Measurements from ENCODE around the gene NELFB. TPM values are rescaled to one million over a fixed set of nuclear protein-coding genes. Genes with fewer than 3 reads are reported as not detected.

The NELFB gene
- polyA plus RNA-seq, 1 donor from 2014 or later, result 64.7 TPM

GRCh38 chr9:137225699-137226331 is 29.3 kb upstream of the NELFB start:
- TF ChIP-seq CTCF (IDR thresholded peaks at IDR 0.05; ENCODE audit: poor library complexity, severe bottlenecking) (no peak), TAF1 (IDR thresholded peaks at IDR 0.05; ENCODE audit: low read depth) (no peak), SMC3 (conservative IDR thresholded peaks at IDR 0.05; ENCODE audit: poor library complexity) (no peak), REST (IDR thresholded peaks at IDR 0.05; ENCODE audit: borderline replicate concordance) (no peak), POLR2AphosphoS5 (IDR thresholded peaks at IDR 0.05) (no peak), MXI1 (conservative IDR thresholded peaks at IDR 0.05; ENCODE audit: poor library complexity, severe bottlenecking) (no peak), EP300 (conservative IDR thresholded peaks at IDR 0.05; ENCODE audit: poor library complexity, severe bottlenecking) (no peak), RAD21 (conservative IDR thresholded peaks at IDR 0.05) (no peak), EZH2 (IDR thresholded peaks at IDR 0.05; ENCODE audit: borderline replicate concordance, insufficient read depth, low read length, poor library complexity, severe bottlenecking) (no peak)
- H3F3A ChIP-seq (ENCODE audit: insufficient read depth, low read length, poor library complexity, severe bottlenecking), result no peaks in the 10 kb centered on the region
- H3K9me2 ChIP-seq (ENCODE audit: insufficient read depth, low read length), result no peaks in the 10 kb centered on the region
- no peak overlapping the region for H3K4me3 ChIP-seq (ENCODE audit: low read length)
- no peak overlapping the region for H3K4me2 ChIP-seq (ENCODE audit: low read length)
- no peaks in the 10 kb centered on the region for H3K36me3 ChIP-seq (ENCODE audit: insufficient read depth, low read length)
- H3K27me3 ChIP-seq (ENCODE audit: insufficient read depth, low read depth, low read length), result no peaks in the 10 kb centered on the region
- no peak overlapping the region for H2AFZ ChIP-seq (ENCODE audit: low read depth, low read length)
- H3K9me3 ChIP-seq (ENCODE audit: low read length), result no peaks in the 10 kb centered on the region
- H3K79me2 ChIP-seq (replicated peaks; ENCODE audit: insufficient read depth, low read length), result no peaks in the 10 kb centered on the region
- H3K27ac ChIP-seq (ENCODE audit: low read length), result no peak overlapping the region
- H3K9ac ChIP-seq (ENCODE audit: low read length), result no peak overlapping the region
- H4K20me1 ChIP-seq (ENCODE audit: insufficient read depth), result no peaks in the 10 kb centered on the region

GRCh38 chr9:137226338-137227053 is 28.6 kb upstream of the NELFB start:
- Histone ChIP-seq H3K4me3 (ENCODE audit: low read length) (no peak overlapping the region), H3K4me2 (ENCODE audit: low read length) (no peak overlapping the region), H3K27me3 (ENCODE audit: insufficient read depth, low read depth, low read length) (no peaks in the 10 kb centered on the region), H3K36me3 (ENCODE audit: insufficient read depth, low read length) (no peaks in the 10 kb centered on the region), H4K20me1 (ENCODE audit: insufficient read depth) (no peaks in the 10 kb centered on the region), H3F3A (ENCODE audit: insufficient read depth, low read length, poor library complexity, severe bottlenecking) (no peaks in the 10 kb centered on the region), H3K9me2 (ENCODE audit: insufficient read depth, low read length) (no peaks in the 10 kb centered on the region), H3K27ac (ENCODE audit: low read length) (no peak overlapping the region), H2AFZ (ENCODE audit: low read depth, low read length) (no peak overlapping the region), H3K9me3 (ENCODE audit: low read length) (no peaks in the 10 kb centered on the region), H3K79me2 (replicated peaks; ENCODE audit: insufficient read depth, low read length) (no peaks in the 10 kb centered on the region), H3K9ac (ENCODE audit: low read length) (no peak overlapping the region)
- no peak for TF ChIP-seq RAD21 (conservative IDR thresholded peaks at IDR 0.05)
- TF ChIP-seq CTCF (IDR thresholded peaks at IDR 0.05; ENCODE audit: poor library complexity, severe bottlenecking), result no peak
- TF ChIP-seq REST (IDR thresholded peaks at IDR 0.05; ENCODE audit: borderline replicate concordance), result no peak
- TF ChIP-seq POLR2AphosphoS5 (IDR thresholded peaks at IDR 0.05), result no peak
- no peak for TF ChIP-seq EZH2 (IDR thresholded peaks at IDR 0.05; ENCODE audit: borderline replicate concordance, insufficient read depth, low read length, poor library complexity, severe bottlenecking)
- TF ChIP-seq EP300 (conservative IDR thresholded peaks at IDR 0.05; ENCODE audit: poor library complexity, severe bottlenecking), result no peak
- no peak for TF ChIP-seq SMC3 (conservative IDR thresholded peaks at IDR 0.05; ENCODE audit: poor library complexity)
- TF ChIP-seq TAF1 (IDR thresholded peaks at IDR 0.05; ENCODE audit: low read depth), result no peak
- no peak for TF ChIP-seq MXI1 (conservative IDR thresholded peaks at IDR 0.05; ENCODE audit: poor library complexity, severe bottlenecking)
